Small intestine (tissue), 7 donors: ENCODE results near the gene WARS2. TPM values are rescaled to one million over a fixed set of nuclear protein-coding genes. Genes with fewer than 3 reads are reported as not detected.
A peak's percentile ranks its signal among the peaks of the same experiment; 100 is the strongest.

Experiments used
- DNase-seq, 2 donors: peaks; one replicate each; pipeline versions ENCODE4 v3.0.0 to v3.0.0-alpha.2; 2013
- FAIRE-seq: peaks from 2 replicates; lab custom pipeline; 2012; peaks lifted over from hg19 to GRCh38; lab: Jason Lieb, UNC
- H3K27ac ChIP-seq, 3 donors: one replicate each; pipeline ENCODE4 v1.5.1; 2013; ENCODE audit warnings: low read length in 2 of 3, mild to moderate bottlenecking in 2 of 3, control low read depth in 1 of 3, inconsistent platforms in 1 of 3, low read depth in 1 of 3, moderate library complexity in 1 of 3
- H3K27me3 ChIP-seq, 3 donors: one replicate each; pipeline ENCODE4 v1.6.1; 2013; ENCODE audit warnings: low read length in 3 of 3, inconsistent platforms in 1 of 3; ENCODE audit not compliant: control insufficient read depth in 3 of 3, insufficient read depth in 3 of 3
- H3K36me3 ChIP-seq, 3 donors: one replicate each; pipeline ENCODE4 v1.6.1; 2013; ENCODE audit warnings: low read length in 3 of 3, inconsistent platforms in 1 of 3, low read depth in 1 of 3, mild to moderate bottlenecking in 1 of 3, moderate library complexity in 1 of 3; ENCODE audit not compliant: control insufficient read depth in 3 of 3, insufficient read depth in 2 of 3
- H3K4me1 ChIP-seq, 3 donors: one replicate each; pipeline ENCODE4 v1.6.1; 2013; ENCODE audit warnings: low read length in 2 of 3, inconsistent platforms in 1 of 3, low read depth in 1 of 3, mild to moderate bottlenecking in 1 of 3, moderate library complexity in 1 of 3; ENCODE audit not compliant: control insufficient read depth in 3 of 3, insufficient read depth in 2 of 3
- H3K4me3 ChIP-seq, 3 donors: one replicate each; pipeline ENCODE4 v1.5.1; 2013; ENCODE audit warnings: low read length in 3 of 3, control low read depth in 1 of 3, inconsistent platforms in 1 of 3, low read depth in 1 of 3, mild to moderate bottlenecking in 1 of 3, moderate library complexity in 1 of 3
- H3K9me3 ChIP-seq, 2 donors: one replicate each; pipeline ENCODE4 v1.6.1; 2013; ENCODE audit warnings: low read depth in 1 of 2, low read length in 1 of 2; ENCODE audit not compliant: control insufficient read depth in 2 of 2, insufficient read depth in 1 of 2
- WGBS, 3 donors: extraction: QIAGEN DNeasy Blood & Tissue Kit; methylation state at CpG; one replicate each; pipeline ENCODE4 v1.1.7; 2013; 5-methylcytosine and 5-hydroxymethylcytosine counted together
- polyA plus RNA-seq, 4 donors: library from polyadenylated mRNA; stranded (reverse) in 3 of 4; unstranded in 1 of 4; fragments of 200-250 nt in 3 of 4; fragments of 120-200 nt in 1 of 4; gene quantifications; one replicate each; pipeline versions ENCODE4 v1.2.1 to v1.2.3, GENCODE V29; 2013
- donor health status: healthy with polysubstance abuse.
- donor health status: control.
- donor health status: control.
- donor health status: Bipolar disorder and iron deficiency.
- donor health status: healthy.

WARS2 gene
- polyA plus RNA-seq, 4 donors, result 4.5 to 22.0 (median 7.9) TPM

GRCh38 chr1:118997225-118997624, 143.2 kb downstream of the WARS2 start:
- H3K27me3 ChIP-seq, result peaks cover 5 to 99% (median 75%) of the 10 kb centered on the region in 3 donors
- DNase-seq, result no peak
- no peak for FAIRE-seq
- H3K4me1 ChIP-seq, result peaks cover 0 to 6% (median 0%) of the 10 kb centered on the region in 3 donors
- H3K9me3 ChIP-seq, result peaks cover 0 to 4% of the 10 kb centered on the region in 2 donors
- WGBS, 3 donors, result 11 to 21% (median 20%) methylated on average over 7 of the region's 7 CpGs
- no peaks in the 10 kb centered on the region for H3K36me3 ChIP-seq
- H3K4me3 ChIP-seq, result no peak overlapping the region
- H3K27ac ChIP-seq, result no peak overlapping the region

DNA sequence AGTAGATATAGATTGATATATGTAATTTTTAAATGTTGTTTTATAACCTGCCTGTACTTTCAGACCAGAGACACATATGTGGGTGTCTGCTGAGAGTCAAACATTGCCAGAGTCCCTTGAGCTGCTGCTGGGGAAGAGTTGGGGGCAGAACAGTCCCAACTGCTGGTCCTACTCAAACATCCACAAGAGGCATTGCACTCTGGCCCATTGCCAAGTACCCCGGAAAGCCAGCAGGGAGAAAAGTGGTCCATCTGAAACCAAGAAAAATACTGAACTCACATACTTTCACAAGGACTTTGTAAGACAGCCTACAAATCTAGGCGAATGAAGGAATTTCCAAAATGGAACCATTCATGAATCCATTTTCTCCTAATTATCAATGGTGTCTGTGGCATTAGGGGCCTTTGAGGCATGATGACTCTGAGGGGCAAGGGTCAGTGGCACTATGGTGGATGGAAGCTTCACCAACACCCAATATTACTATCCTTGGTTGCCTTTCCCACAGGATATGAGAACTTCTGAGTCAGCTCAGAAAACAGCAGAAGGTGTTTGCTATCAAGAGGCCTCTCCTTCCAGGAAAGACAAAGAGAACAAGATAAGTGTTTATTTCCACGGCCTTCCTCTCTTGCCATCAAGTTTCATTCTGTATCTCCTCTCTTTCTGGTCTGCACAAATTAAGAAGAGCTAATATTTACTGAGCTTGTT, 145.0 kb downstream of the WARS2 start:
- Histone ChIP-seq H3K27me3 (peaks cover 5 to 99% (median 79%) of the 10 kb centered on the region in 3 donors), H3K36me3 (no peaks in the 10 kb centered on the region), H3K9me3 (peaks cover 0 to 4% of the 10 kb centered on the region in 2 donors), H3K4me3 (no peak overlapping the region), H3K27ac (no peak overlapping the region), H3K4me1 (peaks cover 0 to 3% (median 0%) of the 10 kb centered on the region in 3 donors)
- no peak for FAIRE-seq
- DNase-seq, result no peak
- 48 to 54% (median 52%) methylated on average over 3 of the region's 3 CpGs for WGBS, 3 donors

GRCh38 chr1:118993700-118994026, 146.8 kb downstream of the WARS2 start:
- H3K4me3 ChIP-seq, result no peak overlapping the region
- peaks cover 0 to 9% of the 10 kb centered on the region in 2 donors for H3K9me3 ChIP-seq
- H3K36me3 ChIP-seq, result no peaks in the 10 kb centered on the region
- peaks cover 13 to 99% (median 82%) of the 10 kb centered on the region in 3 donors for H3K27me3 ChIP-seq
- WGBS, 3 donors, result 11 to 14% (median 11%) methylated on average over 9 of the region's 9 CpGs
- H3K27ac ChIP-seq, result no peak overlapping the region
- no peaks in the 10 kb centered on the region for H3K4me1 ChIP-seq
- DNase-seq (no peak), FAIRE-seq (no peak)

DNA sequence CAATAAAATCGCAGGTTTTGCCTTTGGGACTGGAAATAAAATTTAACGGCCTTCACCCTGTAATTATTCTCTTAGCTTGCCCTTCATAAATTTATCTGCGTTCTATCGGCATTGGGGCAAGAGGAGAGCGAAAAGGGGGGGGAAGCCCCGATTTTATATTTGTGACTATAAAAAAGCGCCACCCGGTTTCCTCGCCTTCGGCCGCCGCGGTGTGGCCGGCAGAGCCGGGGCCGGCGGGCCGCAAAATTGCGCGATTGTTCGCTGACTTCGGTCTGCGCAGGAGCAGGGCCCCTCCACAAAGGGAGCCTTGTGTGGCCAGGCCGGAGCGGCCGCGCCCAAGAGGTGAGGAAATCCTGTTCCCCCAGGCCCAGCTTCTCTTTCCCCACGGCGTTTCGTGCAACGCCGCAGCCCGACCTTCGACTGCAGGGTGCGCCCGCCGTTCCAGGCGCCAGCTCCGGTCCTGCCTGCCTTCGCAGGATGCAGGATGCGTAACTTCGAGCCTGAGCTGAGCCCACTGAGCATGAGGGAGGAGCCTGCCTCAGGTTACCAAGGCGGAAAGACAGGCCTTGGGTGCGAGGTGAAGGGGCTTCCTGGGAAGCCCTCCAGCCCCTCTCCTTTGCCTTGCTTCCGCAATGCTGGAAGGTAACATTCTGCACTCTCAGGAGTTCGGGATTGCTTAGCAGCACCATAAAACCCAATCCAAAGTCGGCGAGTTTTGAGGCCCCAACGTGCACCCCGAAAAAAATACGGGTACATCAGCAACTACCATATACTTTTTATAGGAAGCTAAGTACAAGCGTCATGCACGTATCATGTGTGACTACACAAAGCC, 147.4 kb downstream of the WARS2 start:
- Histone ChIP-seq H3K27me3 (peaks cover 19 to 99% (median 83%) of the 10 kb centered on the region in 3 donors), H3K27ac (no peak overlapping the region), H3K36me3 (no peaks in the 10 kb centered on the region), H3K4me1 (no peaks in the 10 kb centered on the region), H3K4me3 (no peak overlapping the region), H3K9me3 (peaks cover 0 to 9% of the 10 kb centered on the region in 2 donors)
- 5 to 10% (median 8%) methylated on average over 50 to 53 of the region's 53 CpGs for WGBS, 3 donors
- FAIRE-seq (no peak), DNase-seq (peak in 1 of 2 donors; percentile 48)

DNA sequence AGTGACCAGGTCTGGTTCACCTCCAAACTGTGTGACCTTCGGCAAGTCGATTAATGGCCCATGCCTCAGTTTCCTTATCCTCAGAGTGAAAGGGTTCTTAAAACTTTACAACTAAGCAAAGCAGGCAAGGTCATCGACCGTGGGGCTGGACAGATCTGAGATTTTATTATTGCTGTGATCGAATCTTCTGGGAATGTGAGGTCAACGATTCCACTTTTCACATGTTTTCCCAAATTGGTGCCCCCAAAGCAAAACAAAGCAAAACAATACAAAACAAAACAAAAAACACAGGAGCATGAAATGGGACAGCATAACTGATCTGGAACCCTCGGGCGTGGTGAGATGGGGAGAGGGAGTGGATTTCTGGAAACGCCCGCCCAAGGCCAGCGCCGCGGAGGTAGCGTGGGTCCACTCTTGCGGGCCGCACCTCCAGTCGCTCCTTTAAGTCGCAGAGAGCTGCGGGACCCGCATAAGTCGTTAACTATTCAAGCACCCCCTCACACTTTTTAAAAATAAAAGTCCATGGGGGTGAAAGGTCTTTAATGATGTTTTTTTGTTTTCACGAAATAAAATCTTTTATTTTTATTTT, 148.1 kb downstream of the WARS2 start:
- Histone ChIP-seq H3K9me3 (peaks cover 0 to 9% of the 10 kb centered on the region in 2 donors), H3K27me3 (peaks cover 19 to 100% (median 86%) of the 10 kb centered on the region in 3 donors), H3K4me1 (no peaks in the 10 kb centered on the region), H3K36me3 (no peaks in the 10 kb centered on the region), H3K4me3 (no peak overlapping the region), H3K27ac (no peak overlapping the region)
- DNase-seq, result no peak
- 11 to 17% (median 16%) methylated on average over 22 of the region's 22 CpGs for WGBS, 3 donors
- FAIRE-seq, result no peak

DNA sequence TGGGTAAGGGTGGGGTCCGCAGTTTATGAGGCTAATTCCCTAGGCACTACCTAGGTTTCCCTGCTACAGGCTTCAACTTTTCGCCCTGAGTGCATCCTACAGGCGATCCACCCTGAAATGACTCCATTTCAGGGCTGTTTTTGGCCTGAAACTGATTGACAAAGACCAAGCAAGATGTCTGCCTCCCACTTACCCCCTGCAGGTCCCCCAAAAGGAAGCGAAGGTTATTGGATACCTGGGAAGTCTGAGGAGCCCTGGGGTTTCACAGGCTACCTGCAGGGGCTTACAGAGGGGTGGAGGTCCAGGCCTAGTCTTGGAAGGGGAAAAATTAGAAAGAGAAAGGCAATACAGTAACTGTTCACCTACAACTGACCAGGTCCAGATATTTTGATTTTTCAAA, 149.0 kb downstream of the WARS2 start:
- 13 to 18% (median 15%) methylated on average over 4 of the region's 4 CpGs for WGBS, 3 donors
- H3K4me1 ChIP-seq, result peaks cover 0 to 2% (median under 1%) of the 10 kb centered on the region in 3 donors
- FAIRE-seq, result no peak
- H3K36me3 ChIP-seq, result no peaks in the 10 kb centered on the region
- H3K27ac ChIP-seq, result no peak overlapping the region
- H3K9me3 ChIP-seq, result peaks cover 0 to 11% of the 10 kb centered on the region in 2 donors
- H3K27me3 ChIP-seq, result peaks cover 21 to 100% (median 88%) of the 10 kb centered on the region in 3 donors
- DNase-seq, result no peak
- H3K4me3 ChIP-seq, result no peak overlapping the region

GRCh38 chr1:118990513-118991152, 149.8 kb downstream of the WARS2 start:
- Histone ChIP-seq H3K4me3 (no peak overlapping the region), H3K9me3 (peaks cover 0 to 11% of the 10 kb centered on the region in 2 donors), H3K27me3 (peaks cover 28 to 100% (median 89%) of the 10 kb centered on the region in 3 donors), H3K4me1 (peaks cover 0 to 4% (median 2%) of the 10 kb centered on the region in 3 donors), H3K27ac (no peak overlapping the region), H3K36me3 (no peaks in the 10 kb centered on the region)
- no peak for DNase-seq
- FAIRE-seq, result no peak
- 34 to 40% (median 39%) methylated on average over 8 of the region's 8 CpGs for WGBS, 3 donors
